OCI-LY1 (cell line): Measurements from ENCODE around the gene SEC24C.

ENCODE experiments used
- H2AFZ ChIP-seq: fragments of 200-600 bp; sonication (generic), shearing (Covaris generic); 2 replicates; pipeline ENCODE4 v1.6.0; 2014; ENCODE audit warnings: antibody characterized with exemption, mild to moderate bottlenecking, low read length
- H3F3A ChIP-seq: fragments of 200-600 bp; sonication (generic), shearing (Covaris generic); 2 replicates; pipeline ENCODE4 v1.6.0; 2014; ENCODE audit warnings: mild to moderate bottlenecking, antibody characterized with exemption, low read length, moderate library complexity; ENCODE audit not compliant: insufficient read depth
- H3K27ac ChIP-seq: fragments of 200-600 bp; sonication (generic); 2 replicates; pipeline ENCODE4 v1.5.1; 2014; ENCODE audit warnings: low read length, mixed run types, mild to moderate bottlenecking, low read depth; ENCODE audit not compliant: poor library complexity, severe bottlenecking
- H3K27me3 ChIP-seq: fragments of 200-600 bp; sonication (generic); 2 replicates; pipeline ENCODE4 v1.6.0; 2014; ENCODE audit warnings: antibody characterized with exemption, mild to moderate bottlenecking, low read length, moderate library complexity; ENCODE audit not compliant: insufficient read depth
- H3K36me3 ChIP-seq: fragments of 200-600 bp; sonication (generic); 2 replicates; pipeline ENCODE4 v1.6.1; 2014; ENCODE audit warnings: mild to moderate bottlenecking, antibody characterized with exemption, low read length, moderate library complexity, mixed read lengths; ENCODE audit not compliant: insufficient read depth
- H3K4me1 ChIP-seq: fragments of 200-600 bp; sonication (generic); 2 replicates; pipeline ENCODE4 v1.5.1; 2014; ENCODE audit warnings: mild to moderate bottlenecking, low read length, moderate library complexity; ENCODE audit not compliant: insufficient read depth, severe bottlenecking
- H3K4me2 ChIP-seq: fragments of 200-600 bp; sonication (generic), shearing (Covaris generic); 2 replicates; pipeline ENCODE4 v1.6.1; 2014; ENCODE audit warnings: low read length
- H3K4me3 ChIP-seq: fragments of 200-600 bp; sonication (generic); 2 replicates; pipeline ENCODE4 v1.5.1; 2014; ENCODE audit warnings: low read length, low read depth, mild to moderate bottlenecking, mixed read lengths; ENCODE audit not compliant: poor library complexity, severe bottlenecking
- H3K79me2 ChIP-seq: fragments of 200-600 bp; shearing (Covaris generic); 2 replicates; pipeline ENCODE4 v1.6.1; 2016; ENCODE audit warnings: mixed run types, low read length, mixed read lengths; ENCODE audit not compliant: insufficient read depth
- H3K9ac ChIP-seq: fragments of 200-600 bp; sonication (generic), shearing (Covaris generic); 2 replicates; pipeline ENCODE4 v1.6.1; 2014; ENCODE audit warnings: mild to moderate bottlenecking, low read length, mixed read lengths
- H3K9me2 ChIP-seq: fragments of 200-600 bp; sonication (generic), shearing (Covaris generic); 2 replicates; pipeline ENCODE4 v1.6.1; 2014; ENCODE audit warnings: low read depth, mild to moderate bottlenecking, low read length, mixed read lengths
- H3K9me3 ChIP-seq: fragments of 200-600 bp; shearing (Covaris generic); 2 replicates; pipeline ENCODE4 v1.6.1; 2014; ENCODE audit warnings: low read length, mixed read lengths
- H4K20me1 ChIP-seq: fragments of 200-600 bp; sonication (generic), shearing (Covaris generic); 2 replicates; pipeline ENCODE4 v1.6.0; 2016; ENCODE audit warnings: mild to moderate bottlenecking, low read length; ENCODE audit not compliant: insufficient read depth
- EZH2 ChIP-seq: fragments of 200-600 bp; sonication (generic), shearing (Covaris generic); IDR thresholded peaks from 2 replicates; pipeline ENCODE4 v1.8.0; 2017; ENCODE audit warnings: borderline replicate concordance, mixed run types, mild to moderate bottlenecking, antibody characterized with exemption, low read length, moderate library complexity, mixed read lengths
- TF ChIP-seq, protein P1 (sequence below): fragments of 200-600 bp; sonication (generic), shearing (Covaris generic); IDR thresholded peaks from 2 replicates; pipeline ENCODE4 v1.5.1; 2017; ENCODE audit warnings: mild to moderate bottlenecking, antibody characterized with exemption, low read length, moderate library complexity, mixed read lengths

The SEC24C gene

DNA sequence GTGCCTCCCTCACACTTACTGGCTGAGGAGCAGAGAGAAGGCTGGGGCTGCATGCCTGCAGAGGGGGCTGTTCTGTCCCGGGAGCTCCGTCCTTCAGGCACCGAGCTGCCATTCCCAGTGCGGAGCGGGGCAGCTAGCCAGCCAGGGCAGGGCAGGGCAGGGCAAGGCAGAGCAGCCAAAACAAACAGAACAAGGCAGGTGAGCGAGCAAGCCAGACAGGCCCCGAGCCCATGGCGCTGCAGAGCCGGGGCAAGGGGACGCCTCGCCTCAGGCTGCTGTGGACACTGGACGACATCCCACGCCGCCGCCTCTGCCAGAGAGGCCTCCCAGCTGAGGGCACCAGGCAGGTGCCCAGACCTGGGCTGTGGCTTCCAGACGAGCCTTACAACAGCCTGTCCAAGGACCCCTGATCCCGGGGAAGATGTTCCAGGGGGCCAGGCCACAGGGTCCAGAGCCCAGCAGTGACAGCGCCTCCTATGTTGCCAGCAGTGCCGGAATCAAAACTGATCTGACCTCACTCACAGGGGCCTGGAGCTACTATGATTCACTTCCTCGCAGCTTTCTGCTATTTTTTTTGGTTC lies 75.4 kb downstream of the SEC24C start:
- Histone ChIP-seq H3K27me3 (no peaks in the 10 kb centered on the region), H3K9ac (no peak overlapping the region), H3K79me2 (no peaks in the 10 kb centered on the region), H2AFZ (no peak overlapping the region), H3F3A (no peaks in the 10 kb centered on the region), H3K4me3 (no peak overlapping the region), H3K36me3 (peaks cover 39% of the 10 kb centered on the region), H3K27ac (no peak overlapping the region), H4K20me1 (no peaks in the 10 kb centered on the region), H3K9me3 (no peaks in the 10 kb centered on the region), H3K4me2 (no peak overlapping the region), H3K9me2 (no peaks in the 10 kb centered on the region), H3K4me1 (no peaks in the 10 kb centered on the region)
- TF ChIP-seq, protein P1, sequence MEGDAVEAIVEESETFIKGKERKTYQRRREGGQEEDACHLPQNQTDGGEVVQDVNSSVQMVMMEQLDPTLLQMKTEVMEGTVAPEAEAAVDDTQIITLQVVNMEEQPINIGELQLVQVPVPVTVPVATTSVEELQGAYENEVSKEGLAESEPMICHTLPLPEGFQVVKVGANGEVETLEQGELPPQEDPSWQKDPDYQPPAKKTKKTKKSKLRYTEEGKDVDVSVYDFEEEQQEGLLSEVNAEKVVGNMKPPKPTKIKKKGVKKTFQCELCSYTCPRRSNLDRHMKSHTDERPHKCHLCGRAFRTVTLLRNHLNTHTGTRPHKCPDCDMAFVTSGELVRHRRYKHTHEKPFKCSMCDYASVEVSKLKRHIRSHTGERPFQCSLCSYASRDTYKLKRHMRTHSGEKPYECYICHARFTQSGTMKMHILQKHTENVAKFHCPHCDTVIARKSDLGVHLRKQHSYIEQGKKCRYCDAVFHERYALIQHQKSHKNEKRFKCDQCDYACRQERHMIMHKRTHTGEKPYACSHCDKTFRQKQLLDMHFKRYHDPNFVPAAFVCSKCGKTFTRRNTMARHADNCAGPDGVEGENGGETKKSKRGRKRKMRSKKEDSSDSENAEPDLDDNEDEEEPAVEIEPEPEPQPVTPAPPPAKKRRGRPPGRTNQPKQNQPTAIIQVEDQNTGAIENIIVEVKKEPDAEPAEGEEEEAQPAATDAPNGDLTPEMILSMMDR = no peak
- no peak for TF ChIP-seq EZH2
